ENCODE data around the gene KCNH8.
"Not testable (repeated sequence)": the region's sequence is repeated elsewhere in the genome, so short reads cannot be mapped to it uniquely, and the experiment has no call there.

Gene KCNH8

DNA sequence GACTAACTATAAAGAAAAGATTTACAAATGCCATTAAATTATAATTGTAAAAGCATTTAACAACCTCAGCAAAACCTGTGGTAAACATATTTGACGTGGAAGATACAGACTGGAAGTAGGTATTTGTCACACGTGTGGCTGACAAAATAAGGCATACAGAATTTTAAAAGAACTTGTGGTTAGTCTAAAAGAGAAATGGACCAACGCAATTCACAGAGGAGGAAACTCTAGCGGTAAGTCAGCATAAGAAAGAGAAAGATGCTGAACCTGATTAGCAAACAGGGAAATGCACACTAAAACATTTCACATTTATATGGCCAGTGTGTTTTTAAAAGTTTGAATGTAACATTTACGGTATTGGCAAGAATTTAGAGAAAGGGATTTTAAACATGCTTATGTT lies 35.3 kb downstream of the KCNH8 start:
- no peak for DNase-seq (ENCODE audit: low read depth)

- no peak for DNase-seq (ENCODE audit: low read depth)
Measured at GRCh38 chr3:19190126-19190525, 41.8 kb downstream of the KCNH8 start.

DNA sequence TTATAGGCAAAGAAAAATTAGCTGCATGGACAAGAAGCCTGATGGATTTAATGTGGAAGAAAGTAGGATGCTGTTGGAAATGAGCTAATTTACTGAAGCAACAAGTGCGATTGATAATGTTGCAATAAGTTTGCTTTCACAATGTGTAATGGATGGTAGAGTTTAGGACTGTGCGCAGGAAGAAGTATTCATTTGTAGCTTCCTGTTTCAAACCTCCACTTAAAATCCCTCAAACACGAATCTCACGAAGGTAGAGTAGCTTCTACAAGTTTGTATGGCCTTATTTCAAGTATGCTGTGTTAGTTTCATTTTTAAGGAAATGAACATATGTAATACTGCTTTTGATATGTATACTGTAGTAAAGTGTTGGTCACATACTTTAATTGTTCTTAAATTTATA lies 42.3 kb downstream of the KCNH8 start:
- DNase-seq (ENCODE audit: low read depth) = no peak

DNA sequence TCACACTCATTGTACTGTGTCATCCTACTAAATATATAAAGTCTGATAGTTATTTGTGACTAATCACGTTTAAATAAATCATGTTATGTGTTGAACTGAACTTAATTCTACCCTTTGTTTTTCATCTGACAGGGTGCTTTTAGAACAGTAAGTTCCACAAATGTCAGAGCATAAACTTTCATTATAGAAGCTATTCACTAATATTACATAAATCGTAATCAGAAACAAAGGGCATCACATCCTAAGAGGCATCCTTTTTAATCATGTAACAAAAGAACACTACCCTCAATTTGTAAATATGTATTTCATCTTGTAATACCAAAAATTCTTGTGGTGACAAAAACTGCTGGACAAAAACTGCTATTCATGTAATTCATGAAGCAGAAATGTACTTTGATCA lies 50.8 kb downstream of the KCNH8 start:
- DNase-seq (ENCODE audit: low read depth) = no peak

DNA sequence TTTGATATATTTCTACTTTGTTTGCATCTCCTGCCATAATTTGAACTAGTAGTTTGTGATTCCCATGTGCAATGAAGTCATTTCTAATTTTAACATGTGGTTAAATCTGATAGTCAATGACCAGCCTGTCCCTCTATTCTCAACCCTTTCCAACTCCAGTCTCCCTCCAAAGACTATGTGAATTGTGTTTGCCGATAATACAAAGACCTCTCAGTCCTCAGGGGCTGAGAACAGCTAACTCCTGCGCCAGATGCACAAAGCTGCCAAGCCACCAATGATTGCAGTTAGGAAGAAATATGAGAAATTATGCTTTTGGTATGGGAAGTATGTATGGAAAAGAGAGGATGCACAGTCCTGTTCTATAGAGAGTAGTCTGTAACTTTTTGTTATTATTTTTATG lies 54.0 kb downstream of the KCNH8 start:
- no peak for DNase-seq (ENCODE audit: low read depth)

- no peak for DNase-seq (ENCODE audit: low read depth)
Measured at GRCh38 chr3:19202754-19203153, 54.4 kb downstream of the KCNH8 start.

DNA sequence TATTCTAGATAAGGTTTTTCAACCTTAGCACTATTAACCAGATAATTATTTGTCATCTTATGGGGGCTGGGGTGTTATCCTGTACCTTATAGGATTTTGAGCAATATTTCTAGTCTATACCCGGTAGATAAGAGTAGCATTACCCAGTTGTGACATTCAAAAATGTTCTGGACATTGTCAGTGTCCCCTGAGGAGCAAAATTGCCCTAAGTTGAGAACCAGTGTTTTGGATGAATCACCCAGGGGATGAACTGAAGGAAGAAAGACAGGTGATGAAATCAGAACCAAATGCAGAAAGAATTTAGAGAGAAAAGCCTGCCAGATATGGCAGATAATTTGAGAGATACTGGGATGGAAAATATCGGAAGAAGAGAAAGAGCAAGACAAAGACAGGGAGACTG lies 58.2 kb downstream of the KCNH8 start:
- no peak for DNase-seq (ENCODE audit: low read depth)

DNA sequence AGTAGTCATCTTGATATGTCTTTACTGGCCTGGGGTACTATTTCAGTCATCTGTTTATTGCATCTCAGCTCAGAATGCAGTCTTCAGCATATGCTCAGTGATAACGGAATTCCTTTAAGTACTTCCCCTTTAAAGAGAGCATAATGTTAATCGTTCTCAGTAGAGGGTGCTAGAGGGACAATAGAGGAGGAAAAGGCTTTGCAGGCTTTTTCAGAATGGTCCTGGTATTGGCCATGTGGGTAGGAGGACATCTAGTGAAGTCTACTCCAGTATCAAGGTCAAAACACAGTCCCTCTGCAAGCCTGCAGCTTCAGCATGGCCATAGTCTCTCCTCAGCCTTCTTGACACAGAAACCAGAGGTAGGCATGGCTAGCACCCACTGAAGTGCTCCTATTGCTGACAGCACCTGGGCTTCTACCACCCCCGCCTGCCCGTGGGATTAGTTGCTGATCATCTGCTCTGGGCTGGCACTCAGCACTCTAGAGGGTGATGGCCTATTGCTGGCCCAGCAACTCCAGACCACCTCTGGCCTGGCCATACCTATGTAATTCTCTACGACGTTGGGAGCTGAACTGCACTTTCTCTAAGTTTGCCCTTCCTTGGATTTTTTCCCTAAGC lies 65.4 kb downstream of the KCNH8 start:
- no peak for DNase-seq (ENCODE audit: low read depth)

DNA sequence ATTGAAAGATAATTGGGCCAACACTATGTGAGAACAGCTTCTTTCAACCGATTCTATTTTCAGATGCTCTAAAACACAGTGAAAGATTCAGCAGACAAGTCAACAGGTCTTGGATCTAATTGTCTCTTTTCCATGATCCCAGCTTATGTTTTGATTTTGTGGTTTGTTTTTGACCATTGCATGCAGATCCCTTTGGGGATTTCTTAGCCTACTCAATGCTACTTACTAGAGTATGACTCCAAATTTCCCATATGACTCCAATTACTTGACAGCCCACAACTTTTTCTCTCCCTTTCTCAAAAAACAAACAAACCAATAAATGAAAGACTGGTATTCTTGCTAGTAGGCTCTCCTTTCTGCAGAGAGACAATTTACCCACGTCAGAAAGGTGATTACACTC lies 67.1 kb downstream of the KCNH8 start:
- DNase-seq (ENCODE audit: low read depth) = no peak

DNA sequence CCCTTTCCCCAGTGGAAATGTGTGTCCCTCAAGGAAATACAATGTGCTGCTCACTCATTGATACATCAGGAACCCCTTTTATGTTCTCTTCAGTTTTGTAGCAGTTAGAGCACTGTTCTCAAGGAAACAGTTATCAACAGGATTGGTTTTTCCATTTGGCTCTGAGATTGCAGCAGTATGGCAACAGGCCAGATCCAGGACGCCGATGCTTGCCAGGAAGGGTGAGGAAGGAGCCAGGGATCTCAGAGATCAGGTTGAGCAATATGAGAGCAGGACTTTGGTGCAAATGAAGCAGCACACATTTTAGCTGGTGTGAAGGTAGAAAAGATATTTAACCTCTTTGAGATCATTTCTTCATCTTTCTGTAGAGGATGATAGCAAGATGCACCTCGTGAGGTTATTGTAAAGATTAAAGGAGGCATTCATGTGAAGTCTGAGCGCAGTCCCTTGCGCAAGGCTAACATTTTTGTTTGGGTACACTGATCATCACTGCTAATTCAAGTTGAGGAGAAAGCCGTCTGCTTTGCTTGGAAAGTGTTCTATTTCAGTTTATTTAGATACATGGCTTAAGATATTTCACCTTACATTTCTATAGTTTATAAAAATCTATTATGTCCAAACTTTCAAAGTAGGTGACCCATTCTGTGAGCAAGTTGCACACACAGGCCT lies 68.5 kb downstream of the KCNH8 start:
- no peak for DNase-seq (ENCODE audit: low read depth)

DNA sequence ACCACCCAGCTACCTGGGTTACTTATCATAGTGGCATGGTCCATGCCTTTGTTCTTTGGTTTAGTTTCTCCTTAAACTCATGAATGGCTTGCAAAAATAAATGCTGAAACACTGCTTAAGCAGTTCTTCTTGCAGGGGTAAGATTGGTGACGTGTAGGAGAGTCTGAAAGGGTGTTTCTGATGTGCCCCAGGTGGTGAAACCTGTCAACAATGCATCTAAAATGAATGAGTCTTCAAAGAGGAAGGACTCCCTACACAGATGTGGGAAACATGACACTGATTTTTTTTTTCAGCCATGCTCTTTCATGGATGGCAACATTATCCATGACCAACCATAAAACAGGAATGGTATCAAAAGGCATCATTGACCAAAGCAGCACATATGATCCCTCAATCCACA lies 72.0 kb downstream of the KCNH8 start:
- DNase-seq (ENCODE audit: low read depth) = no peak

DNA sequence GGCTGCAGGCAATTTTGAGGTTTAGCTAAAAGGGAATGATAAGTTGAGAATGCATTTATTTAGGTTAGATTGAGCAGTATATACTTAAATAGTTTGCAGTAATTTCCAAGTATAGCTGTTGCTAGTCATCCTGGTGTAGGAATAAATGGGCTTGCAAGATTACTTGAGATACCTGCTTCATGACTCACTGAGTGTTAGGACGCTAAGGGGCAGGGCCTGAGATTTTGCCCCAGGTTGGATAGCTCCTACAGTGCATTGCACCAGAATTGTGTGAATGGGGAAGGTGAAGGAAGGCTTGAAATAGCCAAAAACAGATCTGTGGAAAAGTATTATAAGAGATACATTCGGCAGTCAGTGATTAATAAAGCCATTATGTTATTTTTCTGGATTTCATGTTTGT lies 72.8 kb downstream of the KCNH8 start:
- no peak for DNase-seq (ENCODE audit: low read depth)

DNA sequence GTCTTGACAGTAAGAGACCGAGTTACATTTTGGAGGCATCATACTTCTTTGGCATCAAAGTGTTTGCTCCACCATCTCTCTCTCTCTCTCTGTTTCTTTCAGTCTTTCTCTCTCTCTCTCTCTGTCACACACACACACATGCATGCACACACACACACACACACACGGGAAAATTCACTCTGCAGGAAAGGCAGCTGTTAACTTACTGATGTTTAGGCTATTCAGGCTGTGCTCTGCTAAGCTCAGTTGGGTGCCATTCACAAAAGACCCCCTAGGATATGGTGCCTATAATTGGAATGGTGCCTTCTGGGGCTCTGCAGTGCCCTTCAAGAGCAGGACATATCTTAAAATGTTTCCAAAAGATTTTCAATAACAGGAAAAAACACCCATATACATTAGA lies 78.2 kb downstream of the KCNH8 start:
- DNase-seq (ENCODE audit: low read depth) = no peak

- DNase-seq (ENCODE audit: low read depth) = no peak
Measured at GRCh38 chr3:19228167-19228566, 79.9 kb downstream of the KCNH8 start.

- no peak for DNase-seq (ENCODE audit: low read depth)
Measured at GRCh38 chr3:19229086-19229485, 80.8 kb downstream of the KCNH8 start.

- not testable (repeated sequence) for DNase-seq (ENCODE audit: low read depth)
Measured at GRCh38 chr3:19229881-19230280, 81.6 kb downstream of the KCNH8 start.

GRCh38 chr3:19231792-19232461 lies 83.6 kb downstream of the KCNH8 start:
- DNase-seq (ENCODE audit: low read depth) = no peak

DNA sequence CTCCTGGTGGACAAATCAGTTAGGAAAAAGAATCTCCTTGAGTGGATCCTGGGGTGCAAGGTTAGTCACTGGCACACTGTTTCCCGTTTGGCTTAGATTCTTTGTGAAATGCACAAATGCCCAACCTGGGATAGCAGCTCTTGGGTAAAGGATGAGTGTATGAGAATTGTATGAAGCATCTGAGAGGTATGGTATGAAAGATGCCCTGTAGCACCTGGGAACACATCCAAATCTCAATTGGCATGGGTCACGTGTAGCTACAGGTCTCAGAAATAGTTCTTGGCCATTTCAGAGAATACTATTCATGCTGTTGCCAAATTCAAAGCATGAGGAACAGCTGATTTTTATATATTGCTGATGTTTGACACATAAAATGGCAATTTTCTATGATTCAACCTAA lies 84.3 kb downstream of the KCNH8 start:
- no peak for DNase-seq (ENCODE audit: low read depth)

DNA sequence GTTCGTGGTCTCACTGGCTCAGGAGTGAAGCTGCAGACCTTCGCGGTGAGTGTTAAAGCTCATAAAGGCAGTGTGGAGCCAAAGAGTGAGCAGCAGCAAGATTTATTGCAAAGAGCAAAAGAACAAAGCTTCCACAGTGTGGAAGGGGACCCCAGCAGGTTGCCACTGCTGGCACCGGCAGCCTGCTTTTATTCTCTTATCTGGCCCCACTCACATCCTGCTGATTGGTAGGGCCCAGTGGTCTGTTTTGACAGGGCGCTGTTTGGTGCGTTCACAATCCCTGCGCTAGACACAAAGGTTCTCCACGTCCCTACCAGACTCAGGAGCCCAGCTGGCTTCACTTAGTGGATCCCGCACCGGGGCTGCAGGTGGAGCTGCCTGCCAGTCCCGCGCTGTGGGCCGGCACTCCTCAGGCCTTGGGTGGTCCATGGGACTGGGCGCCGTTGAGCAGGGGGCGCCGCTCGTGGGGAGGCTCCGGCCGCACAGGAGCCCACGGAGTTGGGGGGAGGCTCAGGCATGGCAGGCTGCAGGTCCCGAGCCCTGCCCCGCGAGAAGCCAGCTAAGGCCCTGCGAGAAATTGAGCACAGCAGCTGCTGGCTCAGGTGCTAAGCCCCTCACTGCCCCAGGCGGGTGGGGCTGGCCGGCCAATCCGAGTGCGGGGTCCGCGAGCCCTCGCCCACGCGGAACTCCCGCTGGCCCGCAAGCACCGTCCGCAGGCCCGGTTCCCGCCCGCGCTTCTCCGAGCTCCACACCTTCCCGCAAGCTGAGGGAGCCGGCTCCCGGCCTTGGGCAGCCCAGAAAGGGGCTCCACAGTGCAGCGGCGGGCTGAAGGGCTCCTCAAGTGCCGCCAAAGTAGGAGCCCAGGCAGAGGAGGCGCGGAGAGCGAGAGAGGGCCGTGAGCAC lies 85.8 kb downstream of the KCNH8 start:
- not testable (repeated sequence) for DNase-seq (ENCODE audit: low read depth)

DNA sequence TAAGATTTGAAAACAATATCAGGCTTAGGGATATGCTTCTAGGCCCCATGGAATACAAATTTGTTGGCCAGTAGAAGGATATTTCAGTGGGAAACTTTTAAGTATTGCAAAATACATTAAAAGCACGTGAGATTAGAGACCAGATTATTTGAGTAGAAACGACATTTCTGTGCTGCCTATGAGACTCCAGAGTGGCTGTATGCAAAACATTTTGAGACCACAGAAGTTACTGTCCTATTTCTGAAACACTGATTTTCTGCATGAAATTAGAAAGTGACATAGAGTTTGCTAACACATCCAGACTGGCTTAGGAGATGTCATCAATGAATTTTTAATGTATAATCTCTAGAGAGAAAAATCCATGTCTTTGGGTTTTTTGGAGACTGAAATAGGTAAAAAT lies 99.8 kb downstream of the KCNH8 start:
- DNase-seq (ENCODE audit: low read depth) = no peak

DNA sequence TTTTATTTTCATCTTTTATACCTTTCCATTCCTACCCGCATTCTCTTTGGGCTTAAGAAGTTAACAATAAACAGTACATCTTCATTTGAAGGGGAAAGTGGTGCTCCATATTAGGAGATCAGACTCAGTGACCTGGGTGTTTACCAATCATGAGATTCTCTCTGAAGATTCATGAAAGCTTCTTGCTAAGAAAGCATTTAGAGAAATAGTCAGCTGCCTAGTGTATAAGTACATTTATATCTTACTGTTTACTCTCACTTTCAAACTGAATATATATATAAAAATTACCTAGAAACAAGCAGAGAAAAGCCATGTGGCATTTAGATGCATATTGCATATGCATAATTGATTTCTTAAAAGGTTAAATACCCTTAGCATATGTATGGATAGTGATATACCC lies 100.5 kb downstream of the KCNH8 start:
- no peak for DNase-seq (ENCODE audit: low read depth)

GRCh38 chr3:19250959-19251610 lies 102.8 kb downstream of the KCNH8 start:
- no peak for DNase-seq (ENCODE audit: low read depth)

Data from stimulated activated CD8-positive, alpha-beta memory T cell treated with anti-CD3 and anti-CD28 coated beads, Interleukin-4, amount 100 ng/mL, for 24 hours (primary cell).